ENCODE results near the gene DBX2.

The DBX2 gene

GRCh38 chr12:45076417-45077026 lies 25.6 kb upstream of the DBX2 start:
- no peak overlapping the region for H2AK5ac ChIP-seq (ENCODE audit: low read length, severe bottlenecking)
- no peak overlapping the region for H4K8ac ChIP-seq (ENCODE audit: low read length)
- no peak overlapping the region for H3K23ac ChIP-seq (ENCODE audit: low read length in 2 of 2)
- H3K27ac ChIP-seq (ENCODE audit: low read length, poor library complexity, severe bottlenecking): no peak overlapping the region
- no peak overlapping the region for H2BK5ac ChIP-seq (ENCODE audit: low read depth, low read length, poor library complexity, severe bottlenecking)
- H3K9me3 ChIP-seq (ENCODE audit: control insufficient read depth, low read length): no peaks in the 10 kb centered on the region
- no peaks in the 10 kb centered on the region for H3K4me1 ChIP-seq (ENCODE audit: control insufficient read depth, insufficient read depth, low read depth, low read length)
- no peak overlapping the region for H3K4me3 ChIP-seq (ENCODE audit: insufficient read depth in 1 of 2, low read depth in 1 of 2, low read length in 2 of 2)
- H3K18ac ChIP-seq (ENCODE audit: low read depth in 1 of 2, low read length in 2 of 2): no peak overlapping the region
- H3K9ac ChIP-seq (ENCODE audit: low read length): no peak overlapping the region
- no peak overlapping the region for H3K4me2 ChIP-seq (ENCODE audit: low read length, poor library complexity, severe bottlenecking)
- DNase-seq: no peak
- no peak overlapping the region for H2BK12ac ChIP-seq (ENCODE audit: low read length in 2 of 2)
- H3K4ac ChIP-seq (ENCODE audit: low read depth in 1 of 2, low read length in 2 of 2): no peak overlapping the region
- no peak overlapping the region for H2BK15ac ChIP-seq (ENCODE audit: low read depth, poor library complexity, severe bottlenecking)
- H3K14ac ChIP-seq (ENCODE audit: low read length in 2 of 2): no peak overlapping the region
- no peak overlapping the region for H4K91ac ChIP-seq (ENCODE audit: low read length)
- H3K27me3 ChIP-seq (ENCODE audit: control insufficient read depth in 1 of 2, insufficient read depth in 1 of 2, low read length in 2 of 2): no peaks in the 10 kb centered on the region
- H3K79me1 ChIP-seq (replicated peaks; ENCODE audit: low read length, poor library complexity, severe bottlenecking): no peaks in the 10 kb centered on the region
- H3K36me3 ChIP-seq (ENCODE audit: control insufficient read depth in 1 of 2, insufficient read depth in 2 of 2, low read depth in 1 of 2, low read length in 2 of 2): no peaks in the 10 kb centered on the region
- 6% methylated on average over 2 of the region's 3 CpGs for WGBS
- no peak overlapping the region for H2BK120ac ChIP-seq (ENCODE audit: low read depth, low read length)
- H2AFZ ChIP-seq (ENCODE audit: low read depth, low read length): no peak overlapping the region

- H4K8ac ChIP-seq (ENCODE audit: low read length): no peak overlapping the region
- H3K4me1 ChIP-seq (ENCODE audit: control insufficient read depth, insufficient read depth, low read depth, low read length): no peaks in the 10 kb centered on the region
- DNase-seq: no peak
- H3K4me3 ChIP-seq (ENCODE audit: insufficient read depth in 1 of 2, low read depth in 1 of 2, low read length in 2 of 2): no peak overlapping the region
- H3K27me3 ChIP-seq (ENCODE audit: control insufficient read depth in 1 of 2, insufficient read depth in 1 of 2, low read length in 2 of 2): no peaks in the 10 kb centered on the region
- no peaks in the 10 kb centered on the region for H3K9me3 ChIP-seq (ENCODE audit: control insufficient read depth, low read length)
- no peak overlapping the region for H3K23ac ChIP-seq (ENCODE audit: low read length in 2 of 2)
- no peaks in the 10 kb centered on the region for H3K36me3 ChIP-seq (ENCODE audit: control insufficient read depth in 1 of 2, insufficient read depth in 2 of 2, low read depth in 1 of 2, low read length in 2 of 2)
- WGBS: 86% methylated on average over 5 of the region's 6 CpGs
- H2BK120ac ChIP-seq (ENCODE audit: low read depth, low read length): no peak overlapping the region
- H4K91ac ChIP-seq (ENCODE audit: low read length): no peak overlapping the region
- H3K4me2 ChIP-seq (ENCODE audit: low read length, poor library complexity, severe bottlenecking): no peak overlapping the region
- no peak overlapping the region for H3K14ac ChIP-seq (ENCODE audit: low read length in 2 of 2)
- H3K9ac ChIP-seq (ENCODE audit: low read length): no peak overlapping the region
- no peaks in the 10 kb centered on the region for H3K79me1 ChIP-seq (replicated peaks; ENCODE audit: low read length, poor library complexity, severe bottlenecking)
- no peak overlapping the region for H2BK15ac ChIP-seq (ENCODE audit: low read depth, poor library complexity, severe bottlenecking)
- no peak overlapping the region for H2AFZ ChIP-seq (ENCODE audit: low read depth, low read length)
- no peak overlapping the region for H2BK12ac ChIP-seq (ENCODE audit: low read length in 2 of 2)
- no peak overlapping the region for H3K18ac ChIP-seq (ENCODE audit: low read depth in 1 of 2, low read length in 2 of 2)
- no peak overlapping the region for H3K4ac ChIP-seq (ENCODE audit: low read depth in 1 of 2, low read length in 2 of 2)
- H3K27ac ChIP-seq (ENCODE audit: low read length, poor library complexity, severe bottlenecking): no peak overlapping the region
- H2BK5ac ChIP-seq (ENCODE audit: low read depth, low read length, poor library complexity, severe bottlenecking): no peak overlapping the region
- H2AK5ac ChIP-seq (ENCODE audit: low read length, severe bottlenecking): no peak overlapping the region
These were observed 24.8 kb upstream of the DBX2 start for GRCh38 chr12:45075587-45076282.

GRCh38 chr12:45065125-45065626 lies 14.3 kb upstream of the DBX2 start:
- 86% methylated on average over 10 of the region's 12 CpGs for WGBS

GRCh38 chr12:45060976-45061375 lies 10.1 kb upstream of the DBX2 start:
- Histone ChIP-seq H3K27ac (ENCODE audit: low read length, poor library complexity, severe bottlenecking) (no peak overlapping the region), H2BK12ac (ENCODE audit: low read length in 2 of 2) (no peak overlapping the region), H2BK15ac (ENCODE audit: low read depth, poor library complexity, severe bottlenecking) (no peak overlapping the region), H3K4me3 (ENCODE audit: insufficient read depth in 1 of 2, low read depth in 1 of 2, low read length in 2 of 2) (no peak overlapping the region), H3K36me3 (ENCODE audit: control insufficient read depth in 1 of 2, insufficient read depth in 2 of 2, low read depth in 1 of 2, low read length in 2 of 2) (no peaks in the 10 kb centered on the region), H3K9me3 (ENCODE audit: control insufficient read depth, low read length) (peaks cover under 1% of the 10 kb centered on the region), H2AFZ (ENCODE audit: low read depth, low read length) (no peak overlapping the region), H3K4ac (ENCODE audit: low read depth in 1 of 2, low read length in 2 of 2) (no peak overlapping the region), H3K23ac (ENCODE audit: low read length in 2 of 2) (no peak overlapping the region), H3K27me3 (ENCODE audit: control insufficient read depth in 1 of 2, insufficient read depth in 1 of 2, low read length in 2 of 2) (peaks cover 2 to 4% of the 10 kb centered on the region in 2 experiments), H4K91ac (ENCODE audit: low read length) (no peak overlapping the region), H3K4me1 (ENCODE audit: control insufficient read depth, insufficient read depth, low read depth, low read length) (no peaks in the 10 kb centered on the region), H3K4me2 (ENCODE audit: low read length, poor library complexity, severe bottlenecking) (no peak overlapping the region), H4K8ac (ENCODE audit: low read length) (no peak overlapping the region), H3K9ac (ENCODE audit: low read length) (no peak overlapping the region), H3K79me1 (replicated peaks; ENCODE audit: low read length, poor library complexity, severe bottlenecking) (no peaks in the 10 kb centered on the region), H3K14ac (ENCODE audit: low read length in 2 of 2) (no peak overlapping the region), H3K18ac (ENCODE audit: low read depth in 1 of 2, low read length in 2 of 2) (no peak overlapping the region), H2BK120ac (ENCODE audit: low read depth, low read length) (no peak overlapping the region), H2BK5ac (ENCODE audit: low read depth, low read length, poor library complexity, severe bottlenecking) (no peak overlapping the region), H2AK5ac (ENCODE audit: low read length, severe bottlenecking) (no peak overlapping the region)
- DNase-seq: no peak

More at GRCh38 chr12:45065125-45065626, 14.3 kb upstream of the DBX2 start:
- H4K8ac ChIP-seq (ENCODE audit: low read length): no peak overlapping the region
- H2AFZ ChIP-seq (ENCODE audit: low read depth, low read length): no peak overlapping the region
- H3K23ac ChIP-seq (ENCODE audit: low read length in 2 of 2): no peak overlapping the region
- no peak overlapping the region for H2BK5ac ChIP-seq (ENCODE audit: low read depth, low read length, poor library complexity, severe bottlenecking)
- no peak for DNase-seq
- H3K27ac ChIP-seq (ENCODE audit: low read length, poor library complexity, severe bottlenecking): no peak overlapping the region
- H3K79me1 ChIP-seq (replicated peaks; ENCODE audit: low read length, poor library complexity, severe bottlenecking): no peaks in the 10 kb centered on the region
- H3K36me3 ChIP-seq (ENCODE audit: control insufficient read depth in 1 of 2, insufficient read depth in 2 of 2, low read depth in 1 of 2, low read length in 2 of 2): no peaks in the 10 kb centered on the region
- peaks cover 7% of the 10 kb centered on the region for H3K9me3 ChIP-seq (ENCODE audit: control insufficient read depth, low read length)
- H3K9ac ChIP-seq (ENCODE audit: low read length): no peak overlapping the region
- H3K4me2 ChIP-seq (ENCODE audit: low read length, poor library complexity, severe bottlenecking): no peak overlapping the region
- H3K18ac ChIP-seq (ENCODE audit: low read depth in 1 of 2, low read length in 2 of 2): no peak overlapping the region
- no peak overlapping the region for H3K14ac ChIP-seq (ENCODE audit: low read length in 2 of 2)
- no peak overlapping the region for H2AK5ac ChIP-seq (ENCODE audit: low read length, severe bottlenecking)
- no peak overlapping the region for H2BK12ac ChIP-seq (ENCODE audit: low read length in 2 of 2)
- H2BK120ac ChIP-seq (ENCODE audit: low read depth, low read length): no peak overlapping the region
- no peak overlapping the region for H3K4me3 ChIP-seq (ENCODE audit: insufficient read depth in 1 of 2, low read depth in 1 of 2, low read length in 2 of 2)
- no peaks in the 10 kb centered on the region for H3K4me1 ChIP-seq (ENCODE audit: control insufficient read depth, insufficient read depth, low read depth, low read length)
- peaks cover 0 to 2% of the 10 kb centered on the region in 2 experiments for H3K27me3 ChIP-seq (ENCODE audit: control insufficient read depth in 1 of 2, insufficient read depth in 1 of 2, low read length in 2 of 2)
- no peak overlapping the region for H2BK15ac ChIP-seq (ENCODE audit: low read depth, poor library complexity, severe bottlenecking)
- H3K4ac ChIP-seq (ENCODE audit: low read depth in 1 of 2, low read length in 2 of 2): no peak overlapping the region
- H4K91ac ChIP-seq (ENCODE audit: low read length): no peak overlapping the region
